Measurements from ENCODE around the gene PLIN1.

GRCh38 chr15:89649716-89650115, 29.5 kb downstream of the PLIN1 start:
- no peak for TF ChIP-seq POLR2AphosphoS5 (IDR thresholded peaks at IDR 0.05; ENCODE audit: low read depth, low read length)
- no peak for TF ChIP-seq TAF1 (IDR thresholded peaks at IDR 0.05; ENCODE audit: borderline replicate concordance, insufficient read depth, low read length)
- TF ChIP-seq SIN3A (IDR thresholded peaks at IDR 0.05; ENCODE audit: borderline replicate concordance, insufficient read depth, low read length), result no peak
- no peak for TF ChIP-seq REST (IDR thresholded peaks at IDR 0.05; ENCODE audit: insufficient read depth in 1 of 2, low read depth in 2 of 2, low read length in 2 of 2)

Data from PFSK-1 (cell line).